NCI-H446 treated with DMSO at 0.1 percent for 48 hours (cell line): ENCODE results near the gene SMAD2.
"Not testable (repeated sequence)": the region's sequence is repeated elsewhere in the genome, so short reads cannot be mapped to it uniquely, and the experiment has no call there.

ENCODE experiments used
- DNase-seq: peaks from one replicate; lab custom pipeline; 2025; lab: John Stamatoyannopoulos, UW

SMAD2 gene

DNA sequence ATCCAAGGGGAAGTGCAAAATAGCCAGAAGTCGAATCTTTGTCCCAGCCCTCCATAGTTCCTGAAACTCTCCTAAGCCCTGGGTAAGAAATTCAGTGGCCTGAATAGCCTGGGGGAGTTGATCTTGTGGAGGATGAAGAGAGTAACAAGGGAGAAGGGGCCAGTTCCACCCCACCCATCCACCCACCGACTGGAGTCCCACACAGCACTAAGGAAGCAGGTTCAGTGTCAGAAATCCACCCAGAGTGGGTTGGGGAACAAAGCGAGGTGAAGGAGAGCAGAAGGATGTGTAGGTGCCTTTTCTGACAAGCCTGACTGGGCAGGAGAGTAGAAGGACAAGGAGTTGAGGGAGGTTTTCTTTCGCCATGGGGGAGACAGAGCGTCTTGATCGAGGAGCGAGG, 136.8 kb downstream of the SMAD2 start:
- DNase-seq = no peak

DNA sequence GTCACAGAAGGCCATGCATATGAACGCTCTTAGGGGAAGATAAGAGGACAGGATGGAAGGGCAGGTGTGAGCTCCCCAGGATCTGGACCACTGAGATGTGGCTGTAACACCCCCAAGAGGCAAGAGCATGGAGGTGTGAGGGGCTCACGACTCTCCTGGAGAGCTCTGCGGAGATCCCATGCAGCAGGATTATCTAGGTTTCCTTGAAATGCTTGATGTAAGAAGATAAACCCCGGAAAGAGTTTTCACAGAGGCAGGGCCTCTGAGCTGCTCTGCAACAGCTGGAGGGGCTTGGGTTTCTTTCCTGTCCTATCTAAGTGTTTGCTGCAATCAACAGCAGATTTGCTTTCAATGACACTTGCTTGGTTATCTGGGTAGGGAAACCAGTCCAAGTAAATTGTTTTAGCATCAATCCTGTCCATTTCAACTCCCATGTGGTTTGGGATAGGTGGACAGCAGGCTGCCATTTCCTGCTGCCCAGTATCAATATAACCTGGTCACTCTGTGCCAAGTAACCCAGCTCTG, 138.9 kb downstream of the SMAD2 start:
- no peak for DNase-seq

DNA sequence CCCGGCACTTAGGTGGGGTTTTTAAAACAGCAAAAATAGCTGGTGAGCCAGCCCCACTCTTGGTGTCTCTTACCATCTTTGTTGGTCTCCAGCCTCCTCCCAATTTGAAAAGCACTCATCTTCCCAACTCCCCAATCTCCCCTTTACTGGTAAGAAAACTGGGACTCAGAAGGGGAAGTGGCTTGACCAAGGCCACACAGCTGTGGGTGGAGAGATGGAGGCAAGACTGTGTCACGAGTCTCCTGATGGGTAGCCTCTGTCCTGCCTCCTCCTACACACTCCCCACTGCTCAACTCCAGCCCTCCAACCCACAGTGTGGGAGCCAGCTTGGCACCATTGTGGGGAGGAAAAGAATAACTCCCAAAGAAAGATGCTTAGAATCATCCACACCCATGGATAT, 140.4 kb downstream of the SMAD2 start:
- DNase-seq = no peak

DNA sequence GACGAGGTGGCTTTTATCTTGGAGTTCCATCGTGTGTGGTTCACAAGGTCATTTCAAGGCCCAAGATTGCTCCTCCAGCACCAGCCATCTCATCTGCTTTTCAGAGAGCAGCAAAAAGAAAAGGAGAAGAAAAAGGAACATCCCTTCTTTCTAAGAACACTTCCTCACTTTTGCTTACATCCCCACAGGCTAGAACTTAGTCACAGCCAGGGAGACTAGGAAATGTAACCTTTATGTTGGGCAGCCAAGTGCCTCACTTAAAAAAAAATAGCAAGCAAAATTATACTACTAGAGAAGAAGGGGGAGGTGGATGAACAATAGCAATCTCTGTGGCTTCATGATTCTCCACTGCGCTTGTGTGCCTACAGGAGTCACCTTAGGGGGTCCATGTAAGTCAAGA, 141.8 kb downstream of the SMAD2 start:
- DNase-seq = no peak

DNA sequence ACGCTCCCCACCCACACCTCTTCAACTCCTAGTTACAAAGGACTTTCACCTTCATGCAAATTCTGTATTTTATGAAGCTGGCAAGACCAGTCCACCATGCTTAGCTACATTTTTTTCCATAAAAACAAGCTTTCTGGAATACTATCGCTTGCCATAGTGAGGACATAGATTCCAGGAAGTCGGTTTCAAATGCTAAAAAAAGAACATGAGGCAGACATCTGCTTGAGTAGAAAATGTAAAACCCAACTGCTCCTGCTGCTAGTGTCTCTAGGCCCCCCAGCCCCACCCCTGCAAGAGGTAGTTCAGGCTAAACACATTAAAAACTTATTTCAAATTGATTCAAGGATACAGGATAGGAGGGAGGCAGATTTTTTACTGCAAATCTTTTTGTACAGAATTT, 148.9 kb downstream of the SMAD2 start:
- DNase-seq = no peak

DNA sequence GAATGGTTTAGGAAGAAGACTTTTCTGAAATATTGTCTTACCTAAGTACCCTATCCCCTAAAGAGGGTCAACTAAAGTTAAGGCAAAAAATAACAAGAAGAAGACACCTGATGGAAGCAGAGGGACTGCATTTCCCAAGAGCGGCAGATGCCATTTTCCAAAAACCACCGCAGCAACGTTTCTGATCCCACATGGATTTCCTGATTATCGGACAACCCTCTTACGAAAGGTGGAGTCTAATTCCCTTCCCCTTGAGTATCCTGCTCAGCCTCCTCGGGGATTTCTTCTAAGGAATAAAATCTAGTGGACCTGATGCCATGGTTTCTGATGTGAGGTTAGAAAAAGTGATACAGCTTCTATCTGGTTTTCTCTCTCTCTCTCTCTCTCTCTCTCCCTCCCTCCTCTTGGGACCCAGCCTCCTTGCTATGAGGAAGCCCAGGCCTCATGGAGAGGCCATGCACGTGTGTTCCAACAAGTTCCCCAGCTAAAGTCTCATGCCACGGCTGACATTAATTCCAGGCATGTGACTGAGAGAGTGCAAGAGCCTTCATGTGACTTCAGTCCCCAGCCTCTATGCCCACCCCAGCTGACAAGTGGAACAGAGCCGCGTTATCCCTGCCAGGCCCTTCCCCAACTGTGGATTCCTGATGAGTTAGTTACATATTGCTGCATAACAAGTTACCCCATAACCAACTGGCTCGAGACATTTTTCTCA, 150.3 kb downstream of the SMAD2 start:
- no peak for DNase-seq

DNA sequence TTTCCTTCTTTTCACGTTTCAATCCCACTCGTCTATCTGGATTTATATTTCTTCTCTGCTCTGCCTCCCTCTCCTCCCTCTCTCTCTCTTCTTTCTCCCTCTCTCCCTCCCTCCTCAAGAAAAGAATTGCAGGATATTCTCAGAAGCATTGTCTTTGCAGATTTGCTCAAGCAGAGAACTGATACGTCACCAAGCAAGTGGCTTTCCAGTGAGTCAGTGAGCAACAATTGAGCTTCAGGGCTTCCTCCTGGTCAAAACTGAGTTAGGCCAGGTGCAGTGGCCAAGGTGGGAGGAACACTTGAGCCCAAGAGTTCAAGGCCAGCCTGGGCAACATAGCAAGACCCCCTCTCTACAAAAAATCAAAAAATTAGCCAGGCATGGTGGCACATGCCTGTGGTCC, 151.1 kb downstream of the SMAD2 start:
- DNase-seq = no peak

DNA sequence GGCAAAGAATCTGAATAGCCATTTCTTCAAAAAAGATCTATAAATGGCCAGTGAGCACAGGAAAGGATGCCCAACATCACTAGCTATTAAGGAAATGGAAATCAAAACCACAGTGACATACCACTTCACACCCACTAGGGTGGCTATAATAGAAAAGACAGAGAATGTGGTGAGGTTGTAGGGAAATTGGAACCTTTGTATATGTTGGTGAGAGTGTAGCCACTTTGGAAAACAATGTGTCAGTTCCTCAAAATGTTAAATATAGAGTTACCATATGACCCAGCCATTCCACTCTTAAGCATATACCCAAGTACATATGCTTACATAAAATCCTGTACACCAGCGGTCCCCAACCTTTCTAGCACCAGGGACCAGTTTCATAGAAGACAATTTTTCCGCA, 152.8 kb downstream of the SMAD2 start:
- DNase-seq = no peak

DNA sequence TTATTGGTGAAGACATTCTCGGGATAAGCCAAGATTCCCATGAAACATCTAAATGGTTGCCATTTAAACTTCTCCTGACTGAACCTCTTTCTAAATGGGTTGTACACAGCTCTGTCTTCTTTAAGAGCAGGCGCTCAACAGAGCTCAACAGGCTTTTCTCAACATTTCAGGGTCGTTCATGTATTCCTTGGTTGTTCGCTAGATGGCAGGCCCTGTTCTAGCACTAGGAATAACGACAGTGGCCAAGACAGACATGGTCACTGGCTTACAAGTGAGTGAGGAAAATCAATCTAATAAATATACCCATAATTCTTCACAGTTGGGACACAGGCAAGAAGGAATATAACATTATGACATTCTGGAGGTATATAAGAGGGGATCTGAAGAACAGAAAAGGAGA, 154.5 kb downstream of the SMAD2 start:
- no peak for DNase-seq

DNA sequence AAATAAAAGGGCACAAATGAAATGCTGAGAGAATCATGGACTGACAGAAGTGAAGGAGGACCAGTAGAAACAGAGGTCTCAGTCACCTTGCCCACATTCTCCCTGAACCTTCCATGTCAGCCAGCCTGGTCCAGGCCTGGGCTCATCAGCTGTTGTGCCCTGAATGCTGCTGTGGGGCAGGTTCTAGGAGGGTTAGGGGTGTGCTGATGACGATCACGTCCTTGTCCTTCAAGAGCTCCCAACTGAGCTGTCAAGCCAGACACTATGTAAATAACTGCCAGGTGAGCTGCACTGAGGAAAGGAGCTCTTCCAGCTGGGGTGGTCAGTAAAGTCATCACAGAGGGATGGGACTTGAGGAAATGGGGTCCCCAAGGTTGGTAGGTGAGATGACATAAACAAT, 156.5 kb downstream of the SMAD2 start:
- DNase-seq = no peak

DNA sequence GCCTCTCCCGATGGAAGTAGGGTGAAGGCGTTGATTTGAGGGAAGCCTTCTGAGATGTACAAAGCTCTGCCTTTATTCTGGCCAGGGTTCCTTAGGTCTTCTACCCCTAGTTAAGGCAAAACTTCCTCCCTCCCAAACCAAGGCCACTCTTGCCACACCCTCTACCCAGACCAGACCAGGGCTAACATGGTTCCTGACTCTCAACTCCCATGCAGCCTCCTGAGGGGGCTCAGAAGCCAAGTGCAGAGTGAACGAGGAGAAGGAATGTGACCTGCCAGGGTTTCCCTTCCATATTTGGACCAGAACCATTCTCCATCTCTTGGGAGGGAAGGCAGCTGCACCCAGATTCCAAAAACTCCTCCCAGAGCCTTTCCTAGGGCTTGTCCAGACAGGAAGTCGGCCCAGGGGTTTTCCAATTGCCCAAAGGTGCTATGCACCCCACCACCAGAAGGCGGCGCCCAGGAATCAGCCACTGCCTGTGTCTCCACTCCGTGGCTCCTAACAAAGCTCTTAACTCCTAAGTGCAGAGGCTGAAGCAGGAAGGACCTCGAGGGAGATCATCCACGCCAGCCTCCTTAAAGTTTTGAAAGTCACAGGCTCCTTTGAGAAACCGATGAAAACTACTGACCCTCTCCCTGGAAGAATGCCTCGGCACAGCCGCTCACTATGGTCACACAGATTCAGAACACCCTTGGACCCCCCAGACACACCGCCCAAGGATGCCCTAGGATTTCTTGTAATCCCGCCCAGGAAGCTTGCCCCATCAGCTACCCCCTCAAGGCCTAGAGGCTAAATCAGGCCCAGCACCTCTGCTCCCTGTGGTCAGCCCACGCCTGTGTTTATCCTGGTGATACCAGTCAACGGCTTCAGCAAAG, 157.8 kb downstream of the SMAD2 start:
- DNase-seq = no peak

DNA sequence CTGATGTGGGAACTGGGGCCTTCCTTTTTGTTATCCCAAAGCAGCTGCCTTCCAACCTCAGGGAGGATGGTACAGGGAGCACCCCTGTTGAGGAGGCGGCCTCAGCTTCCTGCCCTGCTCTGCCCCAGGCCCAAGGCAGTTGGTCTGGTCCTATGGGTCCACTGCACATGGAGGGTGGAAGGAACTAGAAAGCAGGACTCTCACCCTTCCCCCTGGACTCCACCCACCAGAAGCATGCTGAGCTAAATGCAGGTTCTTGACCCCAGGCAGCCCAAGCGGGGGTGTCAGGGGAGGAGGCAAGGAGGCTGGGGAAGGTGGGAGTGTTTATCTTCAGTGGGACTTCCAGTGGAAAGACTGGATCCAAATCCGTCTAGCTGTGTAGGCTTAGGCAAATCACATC, 158.5 kb downstream of the SMAD2 start:
- DNase-seq = no peak

DNA sequence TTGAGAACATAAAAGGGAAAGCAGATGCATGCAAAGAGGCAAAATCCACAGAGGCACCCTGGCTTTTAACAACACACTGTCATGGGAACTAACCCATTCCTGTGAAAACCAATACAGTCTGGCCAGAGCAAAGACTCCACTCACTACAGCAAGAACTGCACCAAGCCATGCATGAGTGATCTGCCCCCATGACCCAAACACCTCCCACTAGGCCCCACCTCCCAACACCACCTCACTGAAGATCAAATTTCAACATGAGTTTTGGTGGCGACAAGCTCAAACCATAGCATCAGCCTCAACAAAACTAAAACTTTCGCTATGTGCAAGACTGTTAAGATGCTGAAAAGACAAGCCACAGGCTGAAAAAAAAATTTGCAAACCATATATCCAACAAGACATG, 162.8 kb downstream of the SMAD2 start:
- DNase-seq = no peak

DNA sequence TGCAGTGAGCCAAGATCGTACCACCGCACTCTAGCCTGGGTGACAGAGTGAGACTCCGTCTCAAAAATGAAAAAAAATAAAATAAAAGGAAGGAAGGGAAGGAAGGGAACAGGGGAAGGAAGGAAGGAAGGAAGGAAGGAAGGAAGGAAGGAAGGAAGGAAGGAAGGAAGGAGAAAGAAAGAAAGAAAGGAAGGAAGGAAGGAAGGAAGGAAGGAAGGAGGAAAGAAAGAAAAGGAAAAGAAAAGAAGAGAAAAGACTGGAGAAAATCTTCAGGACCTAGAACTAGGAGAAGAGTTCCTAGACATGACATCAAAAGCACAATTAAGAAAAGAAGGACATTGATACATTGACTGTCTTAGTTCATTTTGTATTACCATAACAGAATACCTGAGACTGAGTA, 163.3 kb downstream of the SMAD2 start:
- not testable (repeated sequence) for DNase-seq
